Hepatocyte (in vitro differentiated cells): ENCODE results near the gene METTL6. TPM values are rescaled to one million over a fixed set of nuclear protein-coding genes. Genes with fewer than 3 reads are reported as not detected.
"Not testable (repeated sequence)": the region's sequence is repeated elsewhere in the genome, so short reads cannot be mapped to it uniquely, and the experiment has no call there.

ENCODE experiments used
- DNase-seq: peaks from one replicate; pipeline ENCODE4 v3.0.0-alpha.2; 2016; ENCODE audit warnings: low spot score
- H2AFZ ChIP-seq: fragments of 200-600 bp; sonication (generic); 2 replicates; pipeline ENCODE4 v1.6.0; 2016; ENCODE audit warnings: antibody characterized with exemption, mild to moderate bottlenecking
- H3K27ac ChIP-seq: fragments of 200-600 bp; sonication (generic); 2 replicates; pipeline ENCODE4 v1.5.1; 2016; ENCODE audit warnings: mild to moderate bottlenecking
- H3K27me3 ChIP-seq: fragments of 200-600 bp; sonication (generic); 2 replicates; pipeline ENCODE4 v1.6.1; 2016
- H3K36me3 ChIP-seq: fragments of 200-600 bp; sonication (generic); replicated peaks from 2 replicates; pipeline ENCODE4 v1.5.1; 2016; ENCODE audit warnings: low read depth; ENCODE audit not compliant: insufficient read depth
- H3K4me1 ChIP-seq: fragments of 200-600 bp; sonication (generic); 2 replicates; pipeline ENCODE4 v1.5.1; 2016; ENCODE audit warnings: mild to moderate bottlenecking, moderate library complexity; ENCODE audit not compliant: insufficient read depth
- H3K4me2 ChIP-seq: fragments of 200-600 bp; sonication (generic); 2 replicates; pipeline ENCODE4 v1.6.0; 2016
- H3K4me3 ChIP-seq: fragments of 200-600 bp; sonication (generic); 2 replicates; pipeline ENCODE4 v1.5.1; 2016; ENCODE audit warnings: mild to moderate bottlenecking
- H3K79me2 ChIP-seq: fragments of 200-600 bp; sonication (generic); 2 replicates; pipeline ENCODE4 v1.6.0; 2017; ENCODE audit warnings: mild to moderate bottlenecking
- H3K9me2 ChIP-seq: fragments of 200-600 bp; sonication (generic); replicated peaks from 2 replicates; pipeline ENCODE4 v1.6.0; 2017; ENCODE audit warnings: mild to moderate bottlenecking; ENCODE audit not compliant: insufficient read depth
- H3K9me3 ChIP-seq: fragments of 200-600 bp; sonication (generic); 2 replicates; pipeline ENCODE4 v1.5.1; 2016; ENCODE audit warnings: low read depth, mild to moderate bottlenecking
- H4K20me1 ChIP-seq: fragments of 200-600 bp; sonication (generic); 2 replicates; pipeline ENCODE4 v1.6.0; 2016; ENCODE audit warnings: mild to moderate bottlenecking; ENCODE audit not compliant: insufficient read depth, poor library complexity, severe bottlenecking
- CTCF ChIP-seq: fragments of 200-600 bp; sonication (generic); IDR thresholded peaks from 2 replicates; pipeline ENCODE4 v1.5.1; 2016; ENCODE audit warnings: antibody characterized with exemption, mild to moderate bottlenecking; ENCODE audit not compliant: poor library complexity
- EZH2 ChIP-seq: fragments of 200-600 bp; sonication (generic); IDR thresholded peaks from 2 replicates; pipeline ENCODE4 v1.6.1; 2016; ENCODE audit warnings: antibody characterized with exemption, mild to moderate bottlenecking, borderline replicate concordance
- EZH2phosphoT487 ChIP-seq: fragments of 200-600 bp; sonication (generic); IDR thresholded peaks from one replicate; pipeline ENCODE4 v1.6.1; 2018; ENCODE audit warnings: antibody characterized with exemption, mild to moderate bottlenecking, low read depth, moderate library complexity; ENCODE audit not compliant: unreplicated experiment, severe bottlenecking
- whole genome bisulfite sequencing: methylation state at CpG from one replicate; pipeline ENCODE4 v1.1.6; 2016; ENCODE audit warnings: low lambda C conversion rate; ENCODE audit errors: missing lambda C conversion rate; 5-methylcytosine and 5-hydroxymethylcytosine counted together
- polyA plus RNA-seq: library from polyadenylated mRNA; unstranded; fragments of >200 nt; fragmentation: Nextera tagmentation; extraction: Ambion mirVana; gene quantifications from 2 replicates; pipeline ENCODE4 v1.2.1, GENCODE V29; 2016
- total RNA-seq: library from RNA; depleted of rRNA; stranded (reverse); fragments of >200 nt; gene quantifications from 2 replicates; pipeline ENCODE4 v1.2.3, GENCODE V29; 2014

The METTL6 gene
- total and polyA plus RNA-seq, 2 experiments from 2014 or later: 13.4 to 21.4 TPM

- Histone ChIP-seq H3K9me3 (no peaks in the 10 kb centered on the region), H3K36me3 (no peaks in the 10 kb centered on the region), H3K27me3 (no peaks in the 10 kb centered on the region), H3K4me3 (no peak overlapping the region), H3K4me1 (no peaks in the 10 kb centered on the region), H4K20me1 (no peaks in the 10 kb centered on the region), H2AFZ (no peak overlapping the region), H3K9me2 (no peaks in the 10 kb centered on the region), H3K27ac (no peak overlapping the region), H3K4me2 (no peak overlapping the region), H3K79me2 (no peaks in the 10 kb centered on the region)
- TF ChIP-seq EZH2 (no peak), EZH2phosphoT487 (no peak), CTCF (no peak)
- no peak for DNase-seq
- WGBS: 91% methylated on average over 7 of the region's 7 CpGs
These were observed 31.0 kb upstream of the METTL6 start for GRCh38 chr3:15458212-15458780.

GRCh38 chr3:15456915-15457314 lies 29.6 kb upstream of the METTL6 start:
- H3K4me1 ChIP-seq, H3K4me3 ChIP-seq, H3K36me3 ChIP-seq, H2AFZ ChIP-seq, H3K9me2 ChIP-seq, H3K79me2 ChIP-seq, DNase-seq, H4K20me1 ChIP-seq, H3K27me3 ChIP-seq, H3K9me3 ChIP-seq, H3K4me2 ChIP-seq, H3K27ac ChIP-seq: not testable (repeated sequence)
- WGBS: 86% methylated on average over 10 of the region's 10 CpGs

GRCh38 chr3:15456321-15456720 lies 29.0 kb upstream of the METTL6 start:
- TF ChIP-seq EZH2 (no peak), CTCF (no peak), EZH2phosphoT487 (no peak)
- no peak overlapping the region for H2AFZ ChIP-seq
- H3K27ac ChIP-seq: no peak overlapping the region
- H4K20me1 ChIP-seq: no peaks in the 10 kb centered on the region
- no peaks in the 10 kb centered on the region for H3K36me3 ChIP-seq
- no peaks in the 10 kb centered on the region for H3K4me1 ChIP-seq
- no peak overlapping the region for H3K4me3 ChIP-seq
- no peak for DNase-seq
- H3K4me2 ChIP-seq: no peak overlapping the region
- no peaks in the 10 kb centered on the region for H3K79me2 ChIP-seq
- H3K9me2 ChIP-seq: no peaks in the 10 kb centered on the region
- H3K27me3 ChIP-seq: no peaks in the 10 kb centered on the region
- no peaks in the 10 kb centered on the region for H3K9me3 ChIP-seq
- 97% methylated on average over 2 of the region's 2 CpGs for WGBS

GRCh38 chr3:15455756-15456155 lies 28.4 kb upstream of the METTL6 start:
- Histone ChIP-seq H3K4me1 (no peaks in the 10 kb centered on the region), H3K79me2 (no peaks in the 10 kb centered on the region), H3K9me2 (no peaks in the 10 kb centered on the region), H2AFZ (no peak overlapping the region), H3K36me3 (no peaks in the 10 kb centered on the region), H3K27ac (no peak overlapping the region), H3K27me3 (no peaks in the 10 kb centered on the region), H3K4me3 (no peak overlapping the region), H3K9me3 (no peaks in the 10 kb centered on the region), H3K4me2 (no peak overlapping the region), H4K20me1 (no peaks in the 10 kb centered on the region)
- 94% methylated on average over 7 of the region's 7 CpGs for WGBS
- TF ChIP-seq EZH2 (no peak), EZH2phosphoT487 (no peak), CTCF (no peak)
- DNase-seq: no peak
